HCT116 (cell line): Measurements from ENCODE around the gene ABHD11. TPM values are rescaled to one million over a fixed set of nuclear protein-coding genes. Genes with fewer than 3 reads are reported as not detected.
A peak's percentile ranks its signal among the peaks of the same experiment; 100 is the strongest.

Source experiments
- ATAC-seq: fragments of 200-7000 bp; cut with Tn5 transposase; 2 replicates; pipeline ENCODE4 v1.9.1; 2020; ENCODE audit warnings: mild to moderate bottlenecking, moderate library complexity
- BruUV-seq: library from RNA; stranded (reverse); fragments of 400-500 nt; replicated peaks from 2 replicates; lab custom pipeline; 2021; lab: Mats Ljungman, UMichigan
- CTCF ChIA-PET: fragments of 300-600 bp; sonication (Branson Sonifier 250); formaldehyde crosslinking; loops from one replicate; lab custom pipeline; 2021; ENCODE audit warnings: antibody characterized with exemption; lab: Charles Lee
- POLR2A ChIA-PET: fragments of 300-600, 350-600 bp; sonication (Branson Sonifier 250); formaldehyde crosslinking; loops from one replicate; lab custom pipeline; 2021; ENCODE audit warnings: antibody characterized with exemption; lab: Charles Lee
- RAD21 ChIA-PET, 2 experiments: fragments of 300-600 bp; sonication (Branson Sonifier 250); formaldehyde crosslinking; loops; one replicate each; lab custom pipeline; 2023; ENCODE audit warnings: low total read pairs in 2 of 2; ENCODE audit not compliant: uncharacterized antibody in 2 of 2, unreplicated experiment in 2 of 2, low non-redundant PET in 1 of 2; lab: Charles Lee
- DNase-seq: peaks from one replicate; pipeline ENCODE4 v3.0.0-alpha.2; 2010; ENCODE audit warnings: low read depth, low spot score
- H2AFZ ChIP-seq: fragments of 200-600 bp; shearing (Covaris generic), sonication (generic); 2 replicates; pipeline ENCODE4 v1.6.1; 2017; ENCODE audit warnings: low read depth, mixed run types, mixed read lengths, antibody characterized with exemption, low read length; ENCODE audit not compliant: poor library complexity, severe bottlenecking
- H3K27ac ChIP-seq: 2 replicates; pipeline ENCODE4 v1.5.1; 2012; ENCODE audit warnings: low read depth, low read length
- H3K27me3 ChIP-seq: fragments of 200-600 bp; sonication (generic); 2 replicates; pipeline ENCODE4 v1.6.1; 2016; ENCODE audit warnings: mixed run types, low read length, mixed read lengths; ENCODE audit not compliant: insufficient read depth
- H3K36me3 ChIP-seq, 2 experiments: fragments of 200-500 bp in 1 of 2; fragments of 200-600 bp in 1 of 2; sonication (Bioruptor generic) in 1 of 2; sonication (generic) in 1 of 2; 2 replicates each; pipeline versions ENCODE4 v1.5.1 to v1.6.1; 2014 to 2016; ENCODE audit warnings: low read length in 2 of 2, inconsistent platforms in 1 of 2, mixed read lengths in 1 of 2, mixed run types in 1 of 2; ENCODE audit not compliant: insufficient read depth in 2 of 2, control insufficient read depth in 1 of 2
- H3K4me1 ChIP-seq, 2 experiments: fragments of 200-600 bp in 1 of 2; sonication (generic) in 1 of 2; 2 replicates each; pipeline versions ENCODE4 v1.5.1 to v1.6.1; 2012 to 2017; ENCODE audit warnings: low read length in 2 of 2, inconsistent platforms in 1 of 2, mild to moderate bottlenecking in 1 of 2, mixed read lengths in 1 of 2, mixed run types in 1 of 2, moderate library complexity in 1 of 2; ENCODE audit not compliant: insufficient read depth in 2 of 2, control insufficient read depth in 1 of 2
- H3K4me2 ChIP-seq: fragments of 200-600 bp; sonication (generic); 2 replicates; pipeline ENCODE4 v1.6.1; 2017; ENCODE audit warnings: mixed run types, low read length, mixed read lengths
- H3K4me3 ChIP-seq, 2 experiments: fragments of 200-600 bp in 1 of 2; sonication (generic) in 1 of 2; replicated peaks in 1 of 2; 2 replicates each; pipeline ENCODE4 v1.5.1; 2011 to 2016; ENCODE audit warnings: low read length in 2 of 2, control low read depth in 1 of 2, low read depth in 1 of 2, mild to moderate bottlenecking in 1 of 2, mixed read lengths in 1 of 2, mixed run types in 1 of 2
- H3K79me2 ChIP-seq: fragments of 200-600 bp; sonication (generic); 2 replicates; pipeline ENCODE4 v1.6.1; 2017; ENCODE audit warnings: mild to moderate bottlenecking, mixed run types, low read length, moderate library complexity, mixed read lengths; ENCODE audit not compliant: insufficient read depth
- H3K9ac ChIP-seq: fragments of 200-600 bp; sonication (generic); 2 replicates; pipeline ENCODE4 v1.6.1; 2016; ENCODE audit warnings: low read length, mixed read lengths
- H3K9me2 ChIP-seq: fragments of 200-600 bp; sonication (generic), shearing (Covaris generic); 2 replicates; pipeline ENCODE4 v1.6.1; 2017; ENCODE audit warnings: mixed run types, mild to moderate bottlenecking, moderate library complexity; ENCODE audit not compliant: insufficient read depth
- H3K9me3 ChIP-seq, 2 experiments: fragments of 200-500 bp in 1 of 2; fragments of 200-600 bp in 1 of 2; sonication (Bioruptor generic) in 1 of 2; sonication (generic) in 1 of 2; 2 replicates each; pipeline ENCODE4 v1.6.1; 2014 to 2017; ENCODE audit warnings: low read length in 2 of 2, mixed read lengths in 2 of 2, inconsistent platforms in 1 of 2, low read depth in 1 of 2, mild to moderate bottlenecking in 1 of 2, mixed run types in 1 of 2, moderate library complexity in 1 of 2; ENCODE audit not compliant: control insufficient read depth in 1 of 2, insufficient read depth in 1 of 2
- H4K20me1 ChIP-seq: fragments of 200-600 bp; sonication (generic), shearing (Covaris generic); 2 replicates; pipeline ENCODE4 v1.6.1; 2017; ENCODE audit warnings: mixed run types, mild to moderate bottlenecking, moderate library complexity; ENCODE audit not compliant: insufficient read depth
- ATF3 ChIP-seq: IDR thresholded peaks from 2 replicates; pipeline ENCODE4 v1.6.1; 2012
- CBX3 ChIP-seq: IDR thresholded peaks from 2 replicates; pipeline ENCODE4 v1.6.1; 2012; ENCODE audit warnings: low read depth
- CEBPB ChIP-seq: IDR thresholded peaks from 2 replicates; pipeline ENCODE4 v1.6.1; 2012; ENCODE audit warnings: low read depth
- EGR1 ChIP-seq: IDR thresholded peaks from 2 replicates; pipeline ENCODE4 v1.6.1; 2012; ENCODE audit warnings: low read depth
- ELF1 ChIP-seq: IDR thresholded peaks from 2 replicates; pipeline ENCODE4 v1.6.1; 2012; ENCODE audit warnings: low read depth, borderline replicate concordance
- EZH2phosphoT487 ChIP-seq: fragments of 200-600 bp; IDR thresholded peaks from 2 replicates; pipeline ENCODE4 v1.6.1; 2018; ENCODE audit warnings: antibody characterized with exemption, borderline replicate concordance
- FOSL1 ChIP-seq: IDR thresholded peaks from 2 replicates; pipeline ENCODE4 v1.6.1; 2012; ENCODE audit warnings: low read depth
- MAX ChIP-seq: IDR thresholded peaks from 2 replicates; pipeline ENCODE4 v1.6.1; 2012
- POLR2A ChIP-seq: IDR thresholded peaks from 2 replicates; pipeline ENCODE4 v1.7.0; 2011; ENCODE audit warnings: borderline replicate concordance; ENCODE audit not compliant: insufficient read depth, insufficient read length; ENCODE audit errors: extremely low read depth
- RAD21 ChIP-seq: IDR thresholded peaks from 2 replicates; pipeline ENCODE4 v1.6.1; 2012; ENCODE audit warnings: low read depth, mild to moderate bottlenecking
- SRF ChIP-seq: IDR thresholded peaks from 2 replicates; pipeline ENCODE4 v1.6.1; 2012; ENCODE audit warnings: low read depth
- TCF7L2 ChIP-seq: IDR thresholded peaks from 2 replicates; pipeline ENCODE4 v1.7.0; 2011; ENCODE audit warnings: borderline replicate concordance, inconsistent platforms; ENCODE audit not compliant: insufficient read depth, insufficient read length; ENCODE audit errors: extremely low read depth
- YY1 ChIP-seq: IDR thresholded peaks from 2 replicates; pipeline ENCODE4 v1.6.1; 2011; ENCODE audit warnings: low read length, low read depth, moderate library complexity, mild to moderate bottlenecking; ENCODE audit not compliant: insufficient replicate concordance; ENCODE audit errors: extremely low read depth
- ZFX ChIP-seq: fragments of 450-650 bp; IDR thresholded peaks from 2 replicates; pipeline ENCODE4 v1.6.1; 2017
- ZNF274 ChIP-seq: fragments of 200-500 bp; sonication (Bioruptor generic); IDR thresholded peaks from 2 replicates; pipeline ENCODE4 v1.6.1; 2014; ENCODE audit warnings: mild to moderate bottlenecking, low read depth, low read length, inconsistent platforms
- intact Hi-C: fragments of 100-400 bp; cut with micrococcal nuclease; formaldehyde crosslinking; loops from 2 replicates; pipeline ENCODE4 v1.10.0; 2022
- total RNA-seq: library from RNA; stranded (reverse); gene quantifications from one replicate; pipeline ENCODE4 v1.2.1, GENCODE V29; 2021; ENCODE audit not compliant: unreplicated experiment

The ABHD11 gene
- total RNA-seq, 1 experiment from 2014 or later = 69.8 TPM

GRCh38 chr7:73717025-73717807 lies 21.4 kb downstream of the ABHD11 start (continued):
- no peak for TF ChIP-seq FOSL1
- TF ChIP-seq POLR2A = no peak
- TF ChIP-seq YY1 = no peak
- no peak for TF ChIP-seq CEBPB
- TF ChIP-seq EGR1 = no peak
- TF ChIP-seq ELF1 = no peak
- no peak for TF ChIP-seq CBX3

- Histone ChIP-seq H4K20me1 (peaks cover 8% of the 10 kb centered on the region; the same call in 1 of the 2 replicates), H3K4me3 (peak overlapping the region in 1 of 2 experiments; percentile 25; a peak in 3 of 4 replicates), H3K27ac (peak overlapping the region; percentile 81), H2AFZ (no peak overlapping the region), H3K9ac (peak overlapping the region; percentile 63), H3K4me2 (peak overlapping the region; percentile 84), H3K36me3 (peaks cover 0 to 3% of the 10 kb centered on the region in 2 experiments; a peak in 1 of 4 replicates), H3K9me3 (no peaks in the 10 kb centered on the region), H3K27me3 (no peaks in the 10 kb centered on the region), H3K79me2 (peaks cover 73% of the 10 kb centered on the region), H3K4me1 (peaks cover 50 to 65% of the 10 kb centered on the region in 2 experiments), H3K9me2 (no peaks in the 10 kb centered on the region)
- ChIA-PET POLR2A (interaction anchor here (0.5 to 2.0 kb wide), 7 partner anchors 10 to 126 kb away, joined by 3 to 17 read pairs (median 3); partner anchors contain the start of gene METTL27), RAD21 (interaction anchor here (0.6 to 2.8 kb wide), 6 partner anchors 9 to 110 kb away, joined by 3 to 8 read pairs (median 4); no protein-coding TSS in a partner anchor), CTCF (interaction anchor here (1.0 to 1.7 kb wide), 3 partner anchors 9 to 110 kb away, joined by 4 to 9 read pairs (median 5); no protein-coding TSS in a partner anchor)
- intact Hi-C loops = no loop called here
- BruUV-seq = no TSS peak
- no peak for DNase-seq
- TF ChIP-seq MAX (no peak), ZFX (no peak), EGR1 (no peak), EZH2phosphoT487 (no peak), FOSL1 (no peak), TCF7L2 (no peak), ELF1 (no peak), ZNF274 (no peak), CBX3 (no peak), YY1 (no peak), RAD21 (no peak), SRF (no peak), ATF3 (no peak)
- ATAC-seq = no peak
Observed at GRCh38 chr7:73716318-73716890, 22.2 kb downstream of the ABHD11 start.
